Measurements from ENCODE around the gene ANGPTL2. TPM values are rescaled to one million over a fixed set of nuclear protein-coding genes. Genes with fewer than 3 reads are reported as not detected.
"Not testable (repeated sequence)": the region's sequence is repeated elsewhere in the genome, so short reads cannot be mapped to it uniquely, and the experiment has no call there.

The ANGPTL2 gene
- total RNA-seq = 10 to 100 TPM in 2 of 3 donors, 1 to 10 TPM in 1; 4.1 to 50.9 (median 11.6) TPM
- long read RNA-seq, donor 1, transcript ANGPTL2-202 (5 exons, 3,707 nt) = major isoform, 15 of 18 reads
- long read RNA-seq, donor 1, partial matches to known transcripts = 3 of 18 reads
- long read RNA-seq, donor 1, other reads (novel, unspliced or antisense) = 0 of 18 reads
- long read RNA-seq, donor 2 = 0 reads

- no peaks in the 10 kb centered on the region for H3K9me3 ChIP-seq
- intact Hi-C loops (cut with DNase I, micrococcal nuclease) = no loop called here
- no peaks in the 10 kb centered on the region for H3K36me3 ChIP-seq (ENCODE audit: low read depth)
- DNase-seq (peak; percentile 58 to 83 (median 77)), ATAC-seq (peak; percentile 77)
- H3K4me1 ChIP-seq (ENCODE audit: low read depth) = peaks cover 6% of the 10 kb centered on the region
- H3K4me3 ChIP-seq = peak within 1 kb of the TSS; percentile 11
- no peak for TF ChIP-seq CTCF (IDR thresholded peaks at IDR 0.05)
Observed at GRCh38 chr9:127122176-127123063, at the start of gene ANGPTL2. Gene ANGPTL2 (minus strand): TSS chr9:127122635. CDS start chr9:127108731, 13,904 bp downstream.

GRCh38 chr9:127171348-127171747 lies 48.9 kb upstream of the ANGPTL2 start:
- DNase-seq; ATAC-seq; H3K36me3 ChIP-seq (ENCODE audit: low read depth); H3K4me3 ChIP-seq; H3K4me1 ChIP-seq (ENCODE audit: low read depth); H3K9me3 ChIP-seq; intact Hi-C loops (cut with DNase I, micrococcal nuclease): not testable (repeated sequence)

GRCh38 chr9:127170652-127171051 lies 48.2 kb upstream of the ANGPTL2 start:
- no peaks in the 10 kb centered on the region for H3K4me1 ChIP-seq (ENCODE audit: low read depth)
- no peak for TF ChIP-seq CTCF (IDR thresholded peaks at IDR 0.05)
- ATAC-seq (no peak), DNase-seq (no peak)
- H3K9me3 ChIP-seq = no peaks in the 10 kb centered on the region
- no peak overlapping the region for H3K4me3 ChIP-seq
- intact Hi-C loops (cut with DNase I, micrococcal nuclease) = no loop called here
- no peaks in the 10 kb centered on the region for H3K36me3 ChIP-seq (ENCODE audit: low read depth)

- intact Hi-C loops (cut with DNase I, micrococcal nuclease) = no loop called here
Observed at GRCh38 chr9:127170103-127170502, 47.7 kb upstream of the ANGPTL2 start.

GRCh38 chr9:127169575-127169883 lies 47.1 kb upstream of the ANGPTL2 start:
- Histone ChIP-seq H3K4me3 (no peak overlapping the region), H3K36me3 (ENCODE audit: low read depth) (no peaks in the 10 kb centered on the region), H3K9me3 (no peaks in the 10 kb centered on the region), H3K4me1 (ENCODE audit: low read depth) (no peaks in the 10 kb centered on the region)
- DNase-seq (no peak), ATAC-seq (no peak)
- intact Hi-C loops (cut with DNase I, micrococcal nuclease) = no loop called here
- TF ChIP-seq CTCF (IDR thresholded peaks at IDR 0.05) = no peak

More at GRCh38 chr9:127170103-127170502, 47.7 kb upstream of the ANGPTL2 start:
- H3K4me3 ChIP-seq = no peak overlapping the region
- H3K4me1 ChIP-seq (ENCODE audit: low read depth) = no peaks in the 10 kb centered on the region
- DNase-seq (no peak), ATAC-seq (no peak)
- no peaks in the 10 kb centered on the region for H3K36me3 ChIP-seq (ENCODE audit: low read depth)
- TF ChIP-seq CTCF (IDR thresholded peaks at IDR 0.05) = no peak
- no peaks in the 10 kb centered on the region for H3K9me3 ChIP-seq

Measured in mucosa of descending colon (tissue), 3 donors.